GM12878 (cell line): ENCODE results near the gene ARMC9. TPM values are rescaled to one million over a fixed set of nuclear protein-coding genes. Genes with fewer than 3 reads are reported as not detected.

Experiments
- BCL3 ChIP-seq: IDR thresholded peaks from 2 replicates; pipeline ENCODE4 v1.6.1; 2011; ENCODE audit warnings: borderline replicate concordance, low read depth, mild to moderate bottlenecking, moderate library complexity, low read length; ENCODE audit not compliant: insufficient read depth, poor library complexity, severe bottlenecking
- CHD4 ChIP-seq: fragments of 200-600 bp; sonication (generic); IDR thresholded peaks from 2 replicates; pipeline ENCODE4 v1.6.1; 2016; ENCODE audit warnings: mild to moderate bottlenecking
- HDGF ChIP-seq: fragments of 450-650 bp; IDR thresholded peaks from 2 replicates; pipeline ENCODE4 v1.6.1; 2016; ENCODE audit warnings: antibody characterized with exemption
- MLLT1 ChIP-seq: fragments of 450-650 bp; IDR thresholded peaks from 2 replicates; pipeline ENCODE4 v1.6.1; 2016; ENCODE audit warnings: mild to moderate bottlenecking
- MTA2 ChIP-seq: fragments of 450-650 bp; IDR thresholded peaks from 2 replicates; pipeline ENCODE4 v1.6.1; 2016; ENCODE audit warnings: low read depth, mild to moderate bottlenecking, moderate library complexity
- NR2C1 ChIP-seq: fragments of 450-650 bp; IDR thresholded peaks from 2 replicates; pipeline ENCODE4 v1.6.1; 2017; ENCODE audit warnings: antibody characterized with exemption, mild to moderate bottlenecking, moderate library complexity
- NRF1 ChIP-seq: conservative IDR thresholded peaks from 2 replicates; pipeline ENCODE4 v1.6.1; 2011; ENCODE audit warnings: mild to moderate bottlenecking, low read depth, low read length, improper control_type of control experiment
- PAX5 ChIP-seq: IDR thresholded peaks from 2 replicates; pipeline ENCODE4 v1.6.1; 2011; ENCODE audit warnings: low read depth, low read length, borderline replicate concordance
- PBX3 ChIP-seq: IDR thresholded peaks from 2 replicates; pipeline ENCODE4 v1.6.1; 2011; ENCODE audit warnings: mild to moderate bottlenecking, low read depth, low read length, moderate library complexity; ENCODE audit not compliant: insufficient replicate concordance
- ZNF207 ChIP-seq: fragments of 450-650 bp; IDR thresholded peaks from 2 replicates; pipeline ENCODE4 v1.6.1; 2014; ENCODE audit warnings: antibody characterized with exemption, mild to moderate bottlenecking, borderline replicate concordance
- ZNF622 ChIP-seq: fragments of 450-650 bp; IDR thresholded peaks from 2 replicates; pipeline ENCODE4 v1.6.1; 2017; ENCODE audit warnings: mild to moderate bottlenecking, inconsistent platforms
- polyA plus RNA-seq, 11 experiments: library from polyadenylated mRNA; depleted of rRNA in 4 of 11; unstranded in 6 of 11; stranded (reverse) in 5 of 11; fragments of >200 nt; fragmentation: Nextera tagmentation in 4 of 11; fragmentation: Illumina TruSeq in 1 of 11; extraction: Ambion mirVana in 4 of 11; extraction: Trizol in 1 of 11; gene quantifications; 1 replicate in 1 of 11; 2 replicates in 10 of 11; pipeline versions ENCODE4 v1.2.1 to v1.2.3, GENCODE V29; 2011 to 2016; ENCODE audit warnings: inconsistent platforms in 2 of 11, missing spikeins in 2 of 11, low read depth in 1 of 11
- total RNA-seq, 4 experiments: library from RNA; depleted of rRNA in 3 of 4; stranded (reverse); fragments of >200 nt in 3 of 4; fragmentation: Illumina TruSeq in 1 of 4; extraction: Trizol in 1 of 4; gene quantifications; 2 replicates each; pipeline versions ENCODE4 v1.2.1 to v1.2.3, GENCODE V29; 2013 to 2021

ARMC9 gene
- total and polyA plus RNA-seq, 10 of the 15 experiments (the other 5 are each of a cell fraction or from before 2014, with no cell fraction given) = 3.8 to 21.8 (median 10.4) TPM

GRCh38 chr2:231198291-231199173 is at the start of gene ARMC9 (continued):
- TF ChIP-seq ZNF207 = 0 out of 2 replicates have a peak, but pooled peaks have one; percentile 69
- no peak for TF ChIP-seq ZNF622
- 0 out of 2 replicates have a peak, but pooled peaks have one; percentile 18 for TF ChIP-seq PAX5
- TF ChIP-seq NRF1 = no peak
- TF ChIP-seq MLLT1 = no peak
- no peak; the same call in 1 of the 2 replicates for TF ChIP-seq NR2C1
- no peak for TF ChIP-seq PBX3
- TF ChIP-seq HDGF = no peak
- TF ChIP-seq CHD4 = 0 out of 2 replicates have a peak, but pooled peaks have one; percentile 51
- TF ChIP-seq MTA2 = 0 out of 2 replicates have a peak, but pooled peaks have one; percentile 36
- TF ChIP-seq BCL3 = no peak
